Parathyroid adenoma (tissue), 2 donors: ENCODE measurements around the gene ZNF816.

ENCODE experiments used
- H2AFZ ChIP-seq: fragments of 300-600 bp; sonication (generic); one replicate; pipeline ENCODE4 v1.7.0; 2017; ENCODE audit warnings: antibody characterized with exemption, mild to moderate bottlenecking
- H3K27ac ChIP-seq: fragments of 300-600 bp; sonication (generic); one replicate; pipeline ENCODE4 v1.7.0; 2017
- H3K27me3 ChIP-seq: fragments of 300-600 bp; sonication (generic); one replicate; pipeline ENCODE4 v1.7.0; 2017; ENCODE audit warnings: low read length; ENCODE audit not compliant: control insufficient read depth, insufficient read depth
- H3K36me3 ChIP-seq: fragments of 300-600 bp; sonication (generic); one replicate; pipeline ENCODE4 v1.7.0; 2017; ENCODE audit warnings: low read length; ENCODE audit not compliant: control insufficient read depth, insufficient read depth
- H3K4me1 ChIP-seq: fragments of 300-600 bp; sonication (generic); one replicate; pipeline ENCODE4 v1.7.0; 2017; ENCODE audit warnings: control low read depth
- H3K4me2 ChIP-seq: fragments of 300-600 bp; sonication (generic); one replicate; pipeline ENCODE4 v1.7.0; 2017; ENCODE audit warnings: low read length
- H3K4me3 ChIP-seq: fragments of 300-600 bp; sonication (generic); one replicate; pipeline ENCODE4 v1.7.0; 2017; ENCODE audit warnings: low read depth, low read length
- H3K79me2 ChIP-seq: fragments of 300-600 bp; sonication (generic); one replicate; pipeline ENCODE4 v1.7.0; 2017; ENCODE audit warnings: control low read depth
- H3K9ac ChIP-seq: fragments of 300-600 bp; sonication (generic); one replicate; pipeline ENCODE4 v1.7.0; 2017; ENCODE audit warnings: mild to moderate bottlenecking
- H3K9me3 ChIP-seq: fragments of 300-600 bp; sonication (generic); one replicate; pipeline ENCODE4 v1.7.0; 2017; ENCODE audit warnings: low read length; ENCODE audit not compliant: control insufficient read depth
- CTCF ChIP-seq: fragments of 300-600 bp; sonication (generic); IDR thresholded peaks from one replicate; pipeline ENCODE4 v1.7.0; 2017; ENCODE audit warnings: antibody characterized with exemption, mild to moderate bottlenecking
- donor health status: primary hyperparathyroidism.

The ZNF816 gene

GRCh38 chr19:52981329-52981728, 18.6 kb upstream of the ZNF816 start:
- H3K27me3 ChIP-seq, result no peaks in the 10 kb centered on the region
- no peaks in the 10 kb centered on the region for H3K36me3 ChIP-seq
- H3K9me3 ChIP-seq, result no peaks in the 10 kb centered on the region
- no peak for TF ChIP-seq CTCF
- H3K4me1 ChIP-seq, result no peaks in the 10 kb centered on the region
- no peaks in the 10 kb centered on the region for H3K79me2 ChIP-seq
- H2AFZ ChIP-seq, result no peak overlapping the region
- no peak overlapping the region for H3K4me2 ChIP-seq
- H3K4me3 ChIP-seq, result no peak overlapping the region
- H3K9ac ChIP-seq, result no peak overlapping the region
- no peak overlapping the region for H3K27ac ChIP-seq

GRCh38 chr19:52967772-52968171, 5.1 kb upstream of the ZNF816 start:
- no peaks in the 10 kb centered on the region for H3K79me2 ChIP-seq
- H3K27me3 ChIP-seq, result no peaks in the 10 kb centered on the region
- H3K36me3 ChIP-seq, result no peaks in the 10 kb centered on the region
- no peak overlapping the region for H3K4me2 ChIP-seq
- no peak overlapping the region for H3K27ac ChIP-seq
- H3K9ac ChIP-seq, result no peak overlapping the region
- H3K4me3 ChIP-seq, result no peak overlapping the region
- TF ChIP-seq CTCF, result no peak
- no peak overlapping the region for H2AFZ ChIP-seq
- H3K9me3 ChIP-seq, result no peaks in the 10 kb centered on the region
- H3K4me1 ChIP-seq, result no peaks in the 10 kb centered on the region

- no peaks in the 10 kb centered on the region for H3K9me3 ChIP-seq
- no peak overlapping the region for H3K9ac ChIP-seq
- H3K4me1 ChIP-seq, result no peaks in the 10 kb centered on the region
- no peak for TF ChIP-seq CTCF
- peak overlapping the region; percentile 71 for H3K27ac ChIP-seq
- H2AFZ ChIP-seq, result peak overlapping the region; percentile 76
- H3K27me3 ChIP-seq, result no peaks in the 10 kb centered on the region
- H3K4me3 ChIP-seq, result peak overlapping the region; percentile 81
- no peaks in the 10 kb centered on the region for H3K36me3 ChIP-seq
- no peaks in the 10 kb centered on the region for H3K79me2 ChIP-seq
- H3K4me2 ChIP-seq, result peak overlapping the region; percentile 57
Observed at GRCh38 chr19:52963247-52963618, 552 bp upstream of the ZNF816 start.

- no peak for TF ChIP-seq CTCF
- Histone ChIP-seq H3K4me3 (peak overlapping the region; percentile 81), H3K36me3 (no peaks in the 10 kb centered on the region), H3K4me1 (no peaks in the 10 kb centered on the region), H3K79me2 (no peaks in the 10 kb centered on the region), H3K27me3 (no peaks in the 10 kb centered on the region), H3K27ac (peak overlapping the region; percentile 71), H3K9ac (no peak overlapping the region), H3K4me2 (peak overlapping the region; percentile 57), H2AFZ (peak overlapping the region; percentile 76), H3K9me3 (no peaks in the 10 kb centered on the region)
Observed at GRCh38 chr19:52961981-52962380, 700 bp downstream of the ZNF816 start.

- Histone ChIP-seq H3K27me3 (no peaks in the 10 kb centered on the region), H3K9me3 (no peaks in the 10 kb centered on the region), H2AFZ (no peak overlapping the region), H3K9ac (no peak overlapping the region), H3K79me2 (no peaks in the 10 kb centered on the region), H3K4me1 (no peaks in the 10 kb centered on the region), H3K4me2 (no peak overlapping the region), H3K4me3 (no peak overlapping the region), H3K36me3 (no peaks in the 10 kb centered on the region), H3K27ac (no peak overlapping the region)
- no peak for TF ChIP-seq CTCF
Observed at GRCh38 chr19:52959613-52960295, 2.9 kb downstream of the ZNF816 start.
